ENCODE measurements around the gene KRTAP5-5.
"Not testable (repeated sequence)": the region's sequence is repeated elsewhere in the genome, so short reads cannot be mapped to it uniquely, and the experiment has no call there.

Gene KRTAP5-5

DNA sequence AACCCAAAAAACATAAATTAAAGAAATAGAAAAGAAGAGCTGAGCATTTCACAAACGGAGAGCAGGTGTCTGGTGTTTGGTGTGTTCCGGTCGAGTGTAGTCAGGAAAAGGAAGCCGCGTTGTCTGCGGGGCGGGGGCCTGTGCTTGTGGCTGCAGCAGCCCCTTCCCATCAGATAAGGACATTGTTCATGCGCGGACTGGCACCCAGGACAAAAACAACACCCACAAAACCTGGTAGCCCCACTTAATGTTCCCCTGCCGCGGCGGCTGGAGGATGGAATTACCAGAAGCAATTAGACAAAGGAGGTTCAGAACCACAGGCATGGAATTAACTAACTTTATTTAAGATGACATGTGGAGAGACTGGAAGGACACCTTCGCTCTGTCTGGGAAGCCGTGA, 29.9 kb downstream of the KRTAP5-5 start:
- TF ChIP-seq, protein P1, sequence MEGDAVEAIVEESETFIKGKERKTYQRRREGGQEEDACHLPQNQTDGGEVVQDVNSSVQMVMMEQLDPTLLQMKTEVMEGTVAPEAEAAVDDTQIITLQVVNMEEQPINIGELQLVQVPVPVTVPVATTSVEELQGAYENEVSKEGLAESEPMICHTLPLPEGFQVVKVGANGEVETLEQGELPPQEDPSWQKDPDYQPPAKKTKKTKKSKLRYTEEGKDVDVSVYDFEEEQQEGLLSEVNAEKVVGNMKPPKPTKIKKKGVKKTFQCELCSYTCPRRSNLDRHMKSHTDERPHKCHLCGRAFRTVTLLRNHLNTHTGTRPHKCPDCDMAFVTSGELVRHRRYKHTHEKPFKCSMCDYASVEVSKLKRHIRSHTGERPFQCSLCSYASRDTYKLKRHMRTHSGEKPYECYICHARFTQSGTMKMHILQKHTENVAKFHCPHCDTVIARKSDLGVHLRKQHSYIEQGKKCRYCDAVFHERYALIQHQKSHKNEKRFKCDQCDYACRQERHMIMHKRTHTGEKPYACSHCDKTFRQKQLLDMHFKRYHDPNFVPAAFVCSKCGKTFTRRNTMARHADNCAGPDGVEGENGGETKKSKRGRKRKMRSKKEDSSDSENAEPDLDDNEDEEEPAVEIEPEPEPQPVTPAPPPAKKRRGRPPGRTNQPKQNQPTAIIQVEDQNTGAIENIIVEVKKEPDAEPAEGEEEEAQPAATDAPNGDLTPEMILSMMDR (IDR thresholded peaks at IDR 0.05; ENCODE audit: control extremely low read depth, extremely low read depth, low read depth, missing control alignments): no peak
- CTCF ChIA-PET: no interaction called here
- no peak for DNase-seq (ENCODE audit: extremely low spot score)
- POLR2A ChIA-PET: no interaction called here

DNA sequence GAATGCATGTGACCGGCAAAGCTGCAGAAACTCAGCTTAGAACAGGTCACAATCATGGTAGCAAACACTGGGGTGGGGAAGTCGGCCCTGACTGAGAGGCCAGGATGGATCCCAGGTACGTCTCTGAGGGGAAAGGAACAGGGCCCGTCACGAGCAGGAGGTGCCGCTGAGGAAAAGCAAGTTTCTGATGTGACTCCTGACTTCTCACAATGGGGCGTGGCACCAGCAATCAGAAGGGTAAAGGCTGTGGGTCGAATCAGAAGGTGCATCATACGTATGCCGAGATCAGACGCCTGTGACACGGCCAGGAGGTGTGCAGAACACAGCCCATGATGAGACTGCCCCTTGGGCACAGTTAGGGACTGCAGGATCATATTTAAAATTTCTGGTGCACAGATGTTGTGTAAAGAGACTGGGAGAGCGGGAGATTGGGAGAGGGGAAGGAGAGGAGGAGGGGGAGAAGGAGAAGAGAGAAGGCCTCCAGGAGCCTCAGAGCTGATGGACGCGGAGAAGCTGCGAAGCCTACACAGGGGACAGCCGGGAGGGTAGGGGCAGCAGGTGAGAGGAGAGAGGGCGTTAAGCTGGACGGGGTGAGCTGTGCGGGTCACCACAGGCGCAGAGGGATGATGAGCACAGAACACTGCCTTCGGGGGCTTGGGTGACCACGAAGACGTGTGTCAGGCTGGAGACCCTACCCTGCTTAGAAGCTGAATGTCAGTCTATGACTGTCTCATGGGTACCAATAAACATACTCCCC, 30.7 kb downstream of the KRTAP5-5 start:
- TF ChIP-seq, protein P1 (IDR thresholded peaks at IDR 0.05; ENCODE audit: control extremely low read depth, extremely low read depth, low read depth, missing control alignments): no peak
- POLR2A ChIA-PET: no interaction called here
- DNase-seq (ENCODE audit: extremely low spot score): no peak
- CTCF ChIA-PET: interaction anchor here (0.6 to 1.2 kb wide), 2 partner anchors 34 to 173 kb away, joined by 3 read pairs; no protein-coding TSS in a partner anchor

DNA sequence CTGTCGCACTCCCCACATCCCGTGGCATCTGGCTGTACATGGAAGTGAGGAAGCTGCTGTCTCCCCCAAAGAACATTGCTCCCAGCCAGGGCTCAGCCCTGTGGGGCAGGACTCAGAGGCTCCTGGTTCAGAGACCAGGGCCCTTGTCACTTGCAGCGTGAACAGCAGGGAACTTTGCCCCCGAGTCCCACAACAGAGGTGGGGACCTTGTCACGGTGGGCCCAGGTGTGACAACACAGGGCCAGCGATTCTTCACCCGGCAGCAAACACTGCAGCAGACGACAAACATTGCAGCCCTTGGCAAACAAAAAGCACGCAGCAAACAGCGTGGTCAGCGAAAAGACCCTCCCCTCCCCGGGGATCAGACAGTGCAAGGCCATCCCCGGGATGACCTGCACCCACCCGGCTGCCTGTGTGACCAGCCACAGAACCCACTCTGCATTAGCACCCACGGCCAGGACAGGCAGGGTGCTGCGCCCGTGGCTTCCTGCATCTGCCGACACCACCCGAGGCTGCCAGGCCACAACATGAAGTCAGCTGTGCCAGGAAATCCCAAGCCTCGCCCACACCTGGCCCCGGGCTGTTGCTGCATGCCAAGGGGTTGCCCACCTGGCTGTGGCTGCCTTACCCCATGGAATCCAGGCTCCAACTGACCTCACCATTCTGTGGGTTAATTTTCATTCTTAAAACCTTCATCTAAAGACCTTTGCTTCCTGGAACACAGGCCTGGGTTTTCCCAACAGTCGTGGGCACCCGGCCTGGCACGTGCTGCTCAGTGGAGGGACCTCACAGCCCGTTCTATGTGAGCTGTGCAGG, 32.1 kb downstream of the KRTAP5-5 start:
- POLR2A ChIA-PET; CTCF ChIA-PET; DNase-seq (ENCODE audit: extremely low spot score): not testable (repeated sequence)

DNA sequence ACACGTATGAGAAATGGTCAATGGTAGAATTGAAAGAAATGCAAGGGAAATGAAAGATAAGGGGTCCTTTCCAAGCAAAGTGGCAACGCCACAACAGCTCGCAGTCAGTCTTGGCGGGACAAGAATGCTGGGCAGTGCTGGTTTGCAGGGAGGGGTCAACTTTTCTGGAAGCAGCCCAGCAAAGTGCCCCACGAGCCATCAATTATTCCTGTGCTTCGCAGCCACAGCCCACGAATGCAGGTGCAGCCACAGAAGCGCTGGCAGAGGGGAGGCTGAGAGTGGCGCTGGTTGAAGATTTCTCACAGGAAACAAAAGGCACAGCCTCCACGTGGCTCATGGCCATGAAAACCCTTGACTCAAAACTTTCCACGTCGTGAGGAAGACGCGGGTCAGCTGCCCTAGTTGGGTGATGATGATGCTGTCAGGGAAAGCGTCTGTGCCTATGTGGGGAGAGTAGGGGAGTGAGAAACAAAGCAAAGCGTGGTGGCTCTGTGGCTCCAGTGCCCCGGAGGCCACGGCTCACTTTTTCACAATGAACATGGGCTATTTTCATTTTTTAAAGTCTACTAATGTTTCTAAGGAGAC, 33.2 kb downstream of the KRTAP5-5 start:
- POLR2A ChIA-PET; DNase-seq (ENCODE audit: extremely low spot score); CTCF ChIA-PET: not testable (repeated sequence)

DNA sequence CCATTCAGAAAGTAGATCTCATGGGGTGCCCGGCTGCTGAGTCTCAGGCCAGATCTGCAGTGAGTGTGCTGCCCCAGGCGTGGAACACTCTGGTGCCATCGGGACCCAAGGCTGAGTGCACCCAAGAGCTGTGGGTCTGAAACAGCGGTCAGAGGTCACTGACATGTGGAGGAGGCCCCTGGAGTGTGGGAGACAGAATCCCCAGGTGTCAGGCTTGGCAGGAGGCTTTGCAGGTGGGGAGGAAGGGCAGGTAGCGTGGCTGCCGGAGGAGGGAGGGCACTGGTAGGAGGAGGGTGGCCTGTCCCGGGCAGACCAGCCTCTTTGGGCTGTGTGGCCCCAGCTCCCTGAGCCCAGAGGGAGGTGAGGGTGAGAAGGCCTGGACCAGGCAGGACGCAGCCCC, 35.7 kb downstream of the KRTAP5-5 start:
- ChIA-PET POLR2A (no interaction called here), CTCF (no interaction called here)
- TF ChIP-seq, protein P1 (IDR thresholded peaks at IDR 0.05; ENCODE audit: control extremely low read depth, extremely low read depth, low read depth, missing control alignments): no peak
- no peak for DNase-seq (ENCODE audit: extremely low spot score)

DNA sequence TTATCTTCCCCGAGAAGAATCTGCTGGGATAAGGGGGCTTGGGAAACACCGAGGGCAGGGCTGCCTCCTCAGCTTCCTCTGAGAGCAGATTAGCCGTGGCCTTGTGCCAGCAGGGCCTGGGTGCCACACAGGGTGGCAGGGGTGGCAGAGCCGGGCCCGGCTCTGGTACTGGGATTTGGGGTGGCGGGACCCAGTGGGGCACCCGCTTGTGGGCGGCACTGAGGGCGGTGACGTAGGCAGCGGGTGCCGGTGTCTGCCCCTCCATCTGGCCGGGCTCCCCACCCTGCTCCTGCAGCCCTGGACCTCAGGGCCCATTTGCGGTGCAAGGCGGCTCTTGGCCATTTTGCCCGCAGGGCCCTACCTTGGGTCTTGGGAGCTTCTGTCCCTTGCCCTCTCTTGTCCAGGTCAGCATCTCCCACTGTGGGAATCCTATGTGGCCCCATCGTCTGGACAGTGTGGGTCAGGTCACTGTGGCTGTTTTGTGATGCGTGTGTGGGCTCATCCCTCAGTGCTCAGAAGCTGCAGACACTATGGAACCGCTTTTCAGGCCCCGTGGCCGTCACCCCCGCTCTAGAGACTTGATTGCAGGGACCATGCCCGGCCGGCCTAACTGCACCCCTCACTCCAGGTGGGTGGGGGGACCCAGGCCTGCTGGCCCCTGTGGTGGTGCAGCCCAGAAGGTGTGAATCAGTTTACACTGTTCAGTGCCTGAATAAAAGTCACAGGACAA, 37.7 kb downstream of the KRTAP5-5 start:
- DNase-seq (ENCODE audit: extremely low spot score): peak; percentile 14
- CTCF ChIA-PET: interaction anchor here (0.9 to 1.2 kb wide), 3 partner anchors 12 to 486 kb away, joined by 3 read pairs; no protein-coding TSS in a partner anchor
- TF ChIP-seq, protein P1 (IDR thresholded peaks at IDR 0.05; ENCODE audit: control extremely low read depth, extremely low read depth, low read depth, missing control alignments): no peak
- POLR2A ChIA-PET: no interaction called here

DNA sequence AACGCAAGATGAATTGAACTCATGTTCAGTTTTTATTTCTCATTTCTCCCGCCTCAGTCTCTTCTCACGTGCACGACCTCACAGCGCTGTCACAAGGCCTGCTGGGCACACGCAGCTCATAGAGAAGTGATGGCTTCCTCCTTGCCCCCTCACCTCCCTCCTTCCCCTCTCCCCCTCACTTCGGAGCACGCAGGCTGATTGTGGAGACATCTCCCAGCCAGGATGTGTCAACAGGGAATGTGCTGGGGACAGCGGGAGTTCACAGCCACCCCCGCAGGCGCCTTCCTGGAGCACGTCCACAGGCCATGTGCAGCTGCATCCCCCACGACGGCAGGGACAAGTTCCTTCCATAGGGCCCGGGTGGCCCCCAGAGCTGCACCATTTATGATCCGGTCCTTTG, 38.3 kb downstream of the KRTAP5-5 start:
- ChIA-PET POLR2A (no interaction called here), CTCF (interaction anchor here (1.2 kb wide), 1 partner anchor 12 kb away, joined by 3 read pairs; no protein-coding TSS in a partner anchor)
- no peak for DNase-seq (ENCODE audit: extremely low spot score)
- TF ChIP-seq, protein P1 (IDR thresholded peaks at IDR 0.05; ENCODE audit: control extremely low read depth, extremely low read depth, low read depth, missing control alignments): no peak
